Left lung (tissue), 10 donors: ENCODE measurements around the gene PTPRT. TPM values are rescaled to one million over a fixed set of nuclear protein-coding genes. Genes with fewer than 3 reads are reported as not detected.

ENCODE experiments used
- ATAC-seq: fragments of 200-7000 bp; cut with Tn5 transposase; one replicate; pipeline ENCODE4 v1.9.1; 2020; ENCODE audit warnings: moderate library complexity
- DNase-seq, 4 donors: peaks; one replicate each; pipeline ENCODE4 v3.0.0-alpha.2; 2013 to 2020
- H3K27ac ChIP-seq, 2 donors: fragments of 200-600 bp; sonication (generic) in 1 of 2; one replicate each; pipeline versions ENCODE4 v1.5.0 to v1.8.0; 2020 to 2021
- H3K27me3 ChIP-seq, 2 donors: fragments of 200-600 bp; sonication (generic) in 1 of 2; one replicate each; pipeline versions ENCODE4 v1.5.0 to v1.8.0; 2020 to 2021
- H3K36me3 ChIP-seq, 2 donors: fragments of 200-600 bp; sonication (generic) in 1 of 2; one replicate each; pipeline versions ENCODE4 v1.5.0 to v1.8.0; 2020 to 2021
- H3K4me1 ChIP-seq, 2 donors: fragments of 200-600 bp; one replicate each; pipeline ENCODE4 v1.8.0; 2021
- H3K4me3 ChIP-seq, 2 donors: fragments of 200-600 bp; sonication (generic) in 1 of 2; one replicate each; pipeline versions ENCODE4 v1.5.0 to v1.8.0; 2020 to 2021; ENCODE audit warnings: mild to moderate bottlenecking in 1 of 2
- H3K9me3 ChIP-seq, 2 donors: fragments of 200-600 bp; sonication (generic) in 1 of 2; one replicate each; pipeline versions ENCODE4 v1.5.0 to v1.8.0; 2020 to 2021
- CTCF ChIP-seq, 2 donors: fragments of 200-600 bp; sonication (generic) in 1 of 2; IDR thresholded peaks; one replicate each; pipeline versions ENCODE4 v1.5.0 to v1.8.0; 2021; ENCODE audit warnings: antibody characterized with exemption in 2 of 2
- intact Hi-C, 2 donors: fragments of 100-400 bp; cut with DNase I; formaldehyde crosslinking; loops; one replicate each; pipeline versions ENCODE4 v1.11.2 to v1.14.2; 2022
- polyA plus RNA-seq, 6 donors: library from polyadenylated mRNA; unstranded; fragments of 120-200 nt; gene quantifications; one replicate each; pipeline ENCODE4 v1.2.1, GENCODE V29; 2013; ENCODE audit not compliant: insufficient read length in 6 of 6
- total RNA-seq, 2 donors: library from RNA; stranded (reverse); fragmentation: NEBNext Ultra II Directional; extraction: Animal tissue kit (Norgen Biotek cat#: 25700); gene quantifications; one replicate each; pipeline ENCODE4 v1.2.1, GENCODE V29; 2021
- donor health status: DM: no; HTN: yes; CAD: no.
- donor health status: DM: no; HTN: no; CAD: no.

Gene PTPRT
- total and polyA plus RNA-seq, 8 donors: 0.15 to 2.9 (median 1.4) TPM

- Histone ChIP-seq H3K4me1 (no peaks in the 10 kb centered on the region), H3K36me3 (no peaks in the 10 kb centered on the region), H3K9me3 (no peaks in the 10 kb centered on the region), H3K27ac (no peak overlapping the region), H3K4me3 (no peak overlapping the region), H3K27me3 (no peaks in the 10 kb centered on the region)
- DNase-seq (no peak), ATAC-seq (no peak)
- intact Hi-C loops: no loop called here
- no peak for TF ChIP-seq CTCF (IDR thresholded peaks at IDR 0.05)
Observed at GRCh38 chr20:42855896-42856295, 333.8 kb downstream of the PTPRT start.

- ATAC-seq (no peak), DNase-seq (no peak)
- intact Hi-C loops: no loop called here
- Histone ChIP-seq H3K4me3 (no peak overlapping the region), H3K4me1 (no peaks in the 10 kb centered on the region), H3K36me3 (no peaks in the 10 kb centered on the region), H3K27me3 (no peaks in the 10 kb centered on the region), H3K9me3 (no peaks in the 10 kb centered on the region), H3K27ac (no peak overlapping the region)
- no peak for TF ChIP-seq CTCF (IDR thresholded peaks at IDR 0.05)
Observed at GRCh38 chr20:42852691-42853090, 337.0 kb downstream of the PTPRT start.

- DNase-seq: no peak
- Histone ChIP-seq H3K27me3 (no peaks in the 10 kb centered on the region), H3K36me3 (no peaks in the 10 kb centered on the region), H3K4me3 (no peak overlapping the region), H3K9me3 (peaks cover 0 to 2% of the 10 kb centered on the region in 2 donors), H3K4me1 (no peaks in the 10 kb centered on the region), H3K27ac (no peak overlapping the region)
- intact Hi-C loops: no loop called here
- no peak for ATAC-seq
- no peak for TF ChIP-seq CTCF (IDR thresholded peaks at IDR 0.05)
Observed at GRCh38 chr20:42846784-42847490, 342.8 kb downstream of the PTPRT start.

- intact Hi-C loops: no loop called here
- Histone ChIP-seq H3K4me1 (no peaks in the 10 kb centered on the region), H3K4me3 (no peak overlapping the region), H3K9me3 (peaks cover 0 to 2% of the 10 kb centered on the region in 2 donors), H3K27ac (no peak overlapping the region), H3K27me3 (no peaks in the 10 kb centered on the region), H3K36me3 (no peaks in the 10 kb centered on the region)
- ATAC-seq (no peak), DNase-seq (no peak)
- TF ChIP-seq CTCF (IDR thresholded peaks at IDR 0.05): no peak
Observed at GRCh38 chr20:42844751-42845150, 345.0 kb downstream of the PTPRT start.

GRCh38 chr20:42837456-42837855 is 352.2 kb downstream of the PTPRT start:
- no peaks in the 10 kb centered on the region for H3K4me1 ChIP-seq
- H3K27me3 ChIP-seq: no peaks in the 10 kb centered on the region
- ATAC-seq: no peak
- intact Hi-C loops: no loop called here
- TF ChIP-seq CTCF (IDR thresholded peaks at IDR 0.05): no peak
- H3K4me3 ChIP-seq: no peak overlapping the region
- no peaks in the 10 kb centered on the region for H3K36me3 ChIP-seq
- no peak for DNase-seq
- no peaks in the 10 kb centered on the region for H3K9me3 ChIP-seq
- H3K27ac ChIP-seq: no peak overlapping the region
